Measurements from ENCODE around the gene MUC15.

The MUC15 gene

GRCh38 chr11:26572770-26573402, 823 bp upstream of the MUC15 start:
- no peak for DNase-seq

DNA sequence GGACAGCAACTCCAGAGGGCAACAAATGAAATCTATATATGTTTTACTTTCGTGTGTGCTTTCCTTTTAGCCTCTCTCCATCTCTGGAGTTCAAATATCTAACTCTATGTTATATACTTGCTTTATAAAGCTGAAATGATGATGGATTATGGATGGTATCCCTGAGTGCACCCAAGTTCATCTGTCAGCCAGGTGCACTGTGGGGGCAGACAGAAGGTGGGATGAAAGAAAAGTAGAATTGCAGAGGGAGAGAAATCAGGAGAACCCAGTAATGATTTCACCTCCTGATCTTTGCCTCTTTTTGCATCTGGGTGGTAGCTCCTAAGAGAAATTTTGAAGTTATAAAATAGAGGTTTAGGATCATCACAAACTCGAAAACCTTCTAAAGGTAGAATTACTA, 2.4 kb downstream of the MUC15 start:
- DNase-seq: no peak

DNA sequence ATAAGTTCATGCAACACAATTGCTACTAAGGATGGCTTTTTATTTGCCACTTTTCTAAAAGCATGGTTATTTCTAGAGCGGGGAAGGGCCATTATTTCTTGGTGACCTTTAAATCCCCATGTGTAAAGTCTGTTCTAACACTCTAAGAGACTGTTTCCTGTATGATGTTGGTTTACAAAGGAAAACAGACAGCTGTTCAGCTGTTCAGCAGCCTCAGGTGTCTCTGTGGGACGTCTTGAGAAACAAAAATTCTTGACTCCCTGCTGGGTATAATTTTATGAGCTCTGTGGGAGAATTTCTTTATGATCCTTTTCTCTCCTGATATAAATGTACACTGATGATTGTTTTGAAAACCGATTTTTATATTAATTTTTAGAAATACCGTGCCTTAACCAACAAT, 13.9 kb downstream of the MUC15 start:
- DNase-seq: no peak

- DNase-seq: no peak
Observed at GRCh38 chr11:26557666-26558065, 14.4 kb downstream of the MUC15 start.

- no peak for DNase-seq
Observed at GRCh38 chr11:26556582-26556981, 15.5 kb downstream of the MUC15 start.

DNA sequence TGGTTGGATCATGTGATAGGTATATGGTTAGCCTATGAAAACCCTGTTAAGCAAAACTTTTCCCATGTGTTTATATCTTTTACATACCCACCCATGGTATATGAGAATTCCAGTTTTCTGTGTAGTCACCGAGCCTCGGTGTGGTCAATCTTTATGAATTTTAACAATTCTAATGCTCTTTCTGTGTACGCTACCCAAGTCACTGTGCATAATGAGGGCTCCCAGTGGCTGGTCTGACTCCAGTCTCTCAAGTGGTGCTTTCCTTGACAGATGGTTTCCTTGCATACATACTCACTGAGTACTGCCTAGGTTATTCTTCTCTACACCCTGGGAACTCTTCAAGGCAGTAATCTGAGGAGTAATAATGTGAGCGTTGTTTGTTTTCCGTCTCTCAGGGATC, 17.6 kb downstream of the MUC15 start:
- no peak for DNase-seq

- no peak for DNase-seq
Observed at GRCh38 chr11:26553182-26553581, 18.9 kb downstream of the MUC15 start.

- DNase-seq: no peak
Observed at GRCh38 chr11:26551186-26551801, 20.8 kb downstream of the MUC15 start.

- no peak for DNase-seq
Observed at GRCh38 chr11:26550022-26550421, 22.0 kb downstream of the MUC15 start.

DNA sequence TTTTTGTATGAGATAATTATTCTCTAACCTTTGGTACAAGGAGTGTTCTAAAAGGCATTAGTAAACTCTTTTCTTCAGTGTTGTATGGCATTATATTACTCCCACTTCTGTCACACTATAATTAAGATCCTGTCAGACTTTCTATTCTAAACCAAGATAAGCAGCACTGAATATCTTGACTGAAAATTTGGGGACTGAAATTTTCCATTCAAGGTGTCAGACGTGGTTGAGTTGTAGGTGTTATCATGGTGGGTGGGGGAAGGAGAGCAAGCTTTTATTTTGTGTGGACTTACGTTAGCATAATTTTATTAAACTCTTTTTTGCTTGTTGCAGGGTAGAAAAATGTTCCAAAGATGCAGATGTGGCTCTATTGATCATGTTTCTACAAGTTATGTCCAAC, 22.9 kb downstream of the MUC15 start:
- no peak for DNase-seq

DNA sequence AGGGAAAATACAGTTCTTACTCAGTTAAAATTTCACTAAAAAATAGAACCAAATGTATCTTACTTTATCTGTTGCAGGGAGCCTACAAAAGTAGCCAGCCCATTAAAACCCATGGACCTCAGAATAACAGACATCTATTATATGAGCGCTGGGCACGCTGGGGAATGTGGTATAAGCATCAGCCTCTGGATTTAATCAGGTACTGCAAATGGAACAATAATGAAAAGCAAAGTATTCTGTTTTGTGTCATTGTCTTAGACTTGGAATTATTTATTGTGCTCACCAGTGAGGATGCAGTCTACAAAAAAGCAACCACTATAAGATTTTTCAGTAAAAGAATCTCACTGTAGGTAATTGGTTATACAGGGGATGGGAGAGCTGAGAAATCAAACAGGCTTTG, 30.2 kb downstream of the MUC15 start:
- DNase-seq: no peak

GRCh38 chr11:26539517-26539916, 32.5 kb downstream of the MUC15 start:
- DNase-seq: no peak

DNA sequence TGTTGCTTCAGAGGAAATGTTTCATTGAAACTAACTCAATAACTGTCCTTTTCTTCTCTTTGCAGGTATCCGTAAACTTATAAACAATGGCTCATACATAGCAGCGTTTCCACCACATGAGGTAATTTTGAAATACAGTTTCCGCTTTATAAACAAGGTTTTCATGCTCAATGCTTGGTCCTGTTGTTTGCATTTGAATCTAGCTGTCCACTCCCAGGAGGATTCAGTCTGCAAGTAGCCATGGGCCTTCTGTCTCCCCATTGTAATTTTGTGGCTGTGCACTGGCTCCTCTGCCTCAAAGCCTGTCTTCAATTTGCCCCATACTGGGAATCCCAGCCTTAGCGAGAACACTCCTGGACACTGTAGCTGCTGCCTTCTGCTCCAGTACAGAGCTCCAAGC, 34.7 kb downstream of the MUC15 start:
- DNase-seq: no peak

- DNase-seq: no peak
Observed at GRCh38 chr11:26527685-26528084, 44.4 kb downstream of the MUC15 start.

- no peak for DNase-seq
Observed at GRCh38 chr11:26522912-26523610, 49.0 kb downstream of the MUC15 start.

- DNase-seq: no peak
Observed at GRCh38 chr11:26519469-26519868, 52.6 kb downstream of the MUC15 start.

- DNase-seq: no peak
Observed at GRCh38 chr11:26512196-26512595, 59.9 kb downstream of the MUC15 start.

DNA sequence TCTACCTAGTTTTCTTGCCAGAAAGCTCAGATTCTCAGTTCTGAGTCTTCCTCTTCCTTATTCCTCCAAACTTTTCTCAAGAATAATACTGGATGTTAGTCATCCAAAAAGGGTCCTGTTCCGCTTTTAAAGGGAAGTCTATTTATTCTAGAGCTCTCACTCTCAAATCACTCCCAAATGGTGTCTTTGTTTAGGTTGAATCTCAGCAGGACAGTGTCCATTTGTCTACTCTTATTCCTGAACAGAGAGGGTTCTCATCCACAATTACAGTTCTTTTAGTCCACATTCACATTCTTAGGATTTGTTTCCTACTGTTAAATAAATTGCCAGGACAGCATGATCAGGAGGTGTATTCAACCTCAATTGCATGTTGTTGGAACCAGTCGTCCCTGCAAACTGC, 61.3 kb downstream of the MUC15 start:
- no peak for DNase-seq

DNA sequence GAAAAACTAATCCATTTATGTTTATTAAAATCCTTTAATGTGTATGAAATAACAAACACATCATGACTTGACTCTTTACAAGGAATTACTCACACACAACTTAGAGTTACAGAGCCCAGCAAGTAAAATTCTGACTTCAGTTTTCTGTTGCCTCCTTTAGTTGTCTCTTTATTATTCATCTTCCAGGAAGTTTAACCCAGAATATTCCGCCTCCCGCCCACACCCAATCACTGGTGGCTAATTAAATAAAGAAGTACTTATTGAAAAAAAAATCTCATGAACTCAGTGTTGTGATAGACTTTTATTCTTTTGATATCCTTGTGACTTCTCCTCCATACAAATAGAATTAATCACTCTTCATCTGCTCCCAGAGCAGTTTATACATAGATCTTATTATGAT, 61.9 kb downstream of the MUC15 start:
- no peak for DNase-seq
